GM12874 (cell line): Measurements from ENCODE around the gene LRP5.

Source experiments
- CTCF ChIP-seq: IDR thresholded peaks from 2 replicates; pipeline ENCODE4 v1.5.1; 2011; ENCODE audit warnings: low read depth, mild to moderate bottlenecking, control low read depth, low read length, moderate library complexity; ENCODE audit not compliant: insufficient read depth

LRP5 gene

GRCh38 chr11:68303982-68304780, 8.2 kb upstream of the LRP5 start:
- TF ChIP-seq CTCF: no peak

GRCh38 chr11:68306636-68307035, 5.8 kb upstream of the LRP5 start:
- TF ChIP-seq CTCF: no peak

GRCh38 chr11:68308068-68308467, 4.3 kb upstream of the LRP5 start:
- TF ChIP-seq CTCF: no peak

- no peak for TF ChIP-seq CTCF
Observed at GRCh38 chr11:68309621-68310185, 2.7 kb upstream of the LRP5 start.

GRCh38 chr11:68311160-68312116, 953 bp upstream of the LRP5 start:
- no peak for TF ChIP-seq CTCF

- TF ChIP-seq CTCF: no peak
Observed at GRCh38 chr11:68312780-68313573, 586 bp downstream of the LRP5 start.
